Measurements from ENCODE around the gene GFY. TPM values are rescaled to one million over a fixed set of nuclear protein-coding genes. Genes with fewer than 3 reads are reported as not detected.
A peak's percentile ranks its signal among the peaks of the same experiment; 100 is the strongest.

GFY gene, protein sequence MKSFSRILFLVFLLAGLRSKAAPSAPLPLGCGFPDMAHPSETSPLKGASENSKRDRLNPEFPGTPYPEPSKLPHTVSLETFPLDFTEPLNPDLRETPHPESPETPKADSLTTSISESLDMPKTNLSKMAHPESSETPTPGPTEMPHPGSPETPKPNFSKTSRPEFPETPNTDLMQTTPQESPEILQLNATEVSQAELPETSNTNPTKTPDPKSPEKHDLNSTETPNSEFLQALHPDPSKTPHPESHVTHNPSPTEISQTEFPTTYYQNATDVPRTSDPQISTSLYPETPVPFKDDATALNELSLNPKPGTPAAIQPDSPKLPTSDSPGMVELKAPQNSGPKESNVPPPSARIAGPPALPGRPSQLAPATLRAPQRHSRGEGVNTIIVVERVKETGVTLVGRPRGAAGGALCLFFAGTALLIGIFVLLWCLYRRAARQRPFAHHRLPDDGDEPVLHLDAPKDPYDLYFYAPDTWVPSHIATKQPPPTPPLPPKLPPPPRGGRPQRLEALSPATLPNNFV
- total RNA-seq (2013; cell fraction: nucleolus; rRNA removed): not detected in 2 replicates
- not detected in 2 replicates for total RNA-seq (2014; rRNA removed)
- not detected in 2 replicates for total RNA-seq (2014; rRNA removed; fragmentation: Illumina TruSeq; extraction: Trizol)
- not detected in 2 replicates for total RNA-seq (2021)
- polyA plus RNA-seq (2011; ENCODE audit: low read depth): not detected
- 0.05 TPM in 1 of 2 replicates, not detected in the other for polyA plus RNA-seq (2011; rRNA removed)
- 0.03 TPM in 1 of 2 replicates, not detected in the other for polyA plus RNA-seq (2011; cell fraction: cytosol; rRNA removed)
- 0.13 and 0.16 TPM in 2 replicates for polyA plus RNA-seq (2011; cell fraction: nucleus; rRNA removed)
- not detected in 2 replicates for polyA plus RNA-seq (2012)
- polyA plus RNA-seq (2014; fragmentation: Illumina TruSeq; extraction: Trizol): not detected in 2 replicates
- polyA plus RNA-seq (2014; fragmentation: Nextera tagmentation; extraction: Ambion mirVana): not detected
- polyA plus RNA-seq (2014; rRNA removed): not detected in 2 replicates
- not detected for polyA plus RNA-seq (2016; fragmentation: Nextera tagmentation; extraction: Ambion mirVana)
- not detected in 2 replicates for polyA minus RNA-seq (2011; rRNA and poly(A)+ RNA removed)
- polyA minus RNA-seq (2011; cell fraction: cytosol; rRNA and poly(A)+ RNA removed): not detected in 2 replicates
- not detected in 2 replicates for polyA minus RNA-seq (2011; cell fraction: nucleus; rRNA and poly(A)+ RNA removed)
- Bru-seq, nascent RNA: not detected
- percentile 13 among the genes with signal in this experiment for BruChase-seq, experiment 1, labeled RNA remaining after a 6-hour chase
- not detected for BruChase-seq, experiment 2, labeled RNA remaining after a 2-hour chase
- long read RNA-seq, experiment 1: 0 reads
- long read RNA-seq, experiment 2: 0 reads

DNA sequence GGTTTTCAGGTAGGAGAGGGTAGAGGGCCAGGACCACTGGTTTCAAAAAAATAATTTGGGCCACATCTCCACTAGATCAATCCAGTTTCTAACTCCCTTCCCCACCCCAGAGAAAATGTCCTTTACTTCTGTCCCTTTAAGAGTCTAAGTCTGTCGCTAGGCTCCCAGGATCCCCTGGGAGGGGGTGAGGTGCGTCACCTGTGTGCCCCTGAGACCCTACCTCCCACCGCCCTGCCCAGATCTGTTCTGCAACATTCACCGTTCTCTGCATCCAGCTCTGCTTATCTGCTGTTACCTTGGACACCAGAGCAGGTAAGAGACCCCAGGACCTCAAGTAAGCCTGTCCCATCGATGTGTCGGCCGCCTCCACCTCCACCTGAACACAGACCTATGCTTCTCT is at the start of gene GFY:
TSS of gene GFY (plus strand) at position 211 of the 400 bp plus-strand sequence. CDS start 1,043 bp downstream, outside the sequence.
- intact Hi-C loops (cut with micrococcal nuclease; ENCODE audit: unreplicated experiment): no loop called here
- ChIA-PET CTCF (interaction anchor here (1.2 to 3.3 kb wide), 4 partner anchors 8 to 34 kb away, joined by 3 to 17 read pairs (median 4); no protein-coding TSS in a partner anchor), SMC1A (ENCODE audit: uncharacterized antibody, unreplicated experiment) (interaction anchor here (0.9 to 2.1 kb wide), 5 partner anchors 10 to 116 kb away, joined by 3 to 7 read pairs (median 4); no protein-coding TSS in a partner anchor), RAD21 (ENCODE audit: unreplicated experiment) (interaction anchor here (0.6 kb wide), 1 partner anchor 972 kb away, joined by 4 read pairs; no protein-coding TSS in a partner anchor), POLR2A (interaction anchor here (0.7 kb wide), 1 partner anchor 30 kb away, joined by 3 read pairs; no protein-coding TSS in a partner anchor)
- H3K27me3 ChIP-seq (replicated peaks in 1 of 2; ENCODE audit: control insufficient read depth in 2 of 2, insufficient read depth in 2 of 2, low read length in 1 of 2): peaks cover 24 to 47% of the 10 kb centered on the region in 2 experiments
- no TSS peak for BruUV-seq (replicated peaks)
- H3K27ac ChIP-seq (ENCODE audit: control insufficient read depth, insufficient read depth): no peak within 1 kb of the TSS
- H3K9me3 ChIP-seq (replicated peaks; ENCODE audit: control insufficient read depth, insufficient read depth, low read length): no peaks in the 10 kb centered on the region
- H4K20me1 ChIP-seq (ENCODE audit: control insufficient read depth, insufficient read depth): no peaks in the 10 kb centered on the region
- no peaks in the 10 kb centered on the region for H3K36me3 ChIP-seq (ENCODE audit: control insufficient read depth in 2 of 2, insufficient read depth in 2 of 2, low read length in 1 of 2)
- ATAC-seq (no peak), FAIRE-seq (no peak), DNase-seq (ENCODE audit: low read depth, low spot score) (no peak)
- H2AFZ ChIP-seq (ENCODE audit: control insufficient read depth, low read depth, low read length): no peak within 1 kb of the TSS
- no peak within 1 kb of the TSS for H3K9ac ChIP-seq (ENCODE audit: control insufficient read depth, insufficient read depth, low read length)
- no peak within 1 kb of the TSS for H3K4me2 ChIP-seq (ENCODE audit: control insufficient read depth, insufficient read depth)
- no peaks in the 10 kb centered on the region for H3K79me2 ChIP-seq (ENCODE audit: control insufficient read depth, insufficient read depth, low read length)
- in situ Hi-C loops (cut with MboI): no loop called here
- no peak within 1 kb of the TSS for H3K4me3 ChIP-seq
- TF ChIP-seq EP300 (IDR thresholded peaks at IDR 0.05; ENCODE audit: borderline replicate concordance in 1 of 2, control insufficient read depth in 1 of 2, low read depth in 2 of 2, low read length in 2 of 2): no peak
- no peak for TF ChIP-seq MXI1 (IDR thresholded peaks at IDR 0.05; ENCODE audit: low read depth, low read length)
- TF ChIP-seq SUPT20H (IDR thresholded peaks at IDR 0.05; ENCODE audit: borderline replicate concordance, control insufficient read depth, low read depth, low read length): no peak
- TF ChIP-seq ZNF217 (IDR thresholded peaks at IDR 0.05): no peak
- TF ChIP-seq SIX5 (IDR thresholded peaks at IDR 0.05; ENCODE audit: low read depth, low read length, severe bottlenecking): no peak
- no peak for TF ChIP-seq TCF7 (IDR thresholded peaks at IDR 0.05; ENCODE audit: borderline replicate concordance)
- no peak for TF ChIP-seq FOXK2 (IDR thresholded peaks at IDR 0.05)
- TF ChIP-seq RFX5 (IDR thresholded peaks at IDR 0.05; ENCODE audit: low read depth, low read length): no peak
- no peak for TF ChIP-seq KAT2A (conservative IDR thresholded peaks at IDR 0.05; ENCODE audit: control insufficient read depth, low read depth, low read length)
- TF ChIP-seq CEBPB (IDR thresholded peaks at IDR 0.05; ENCODE audit: borderline replicate concordance in 1 of 2, low read depth in 2 of 2, low read length in 2 of 2): no peak
- TF ChIP-seq SUZ12 (IDR thresholded peaks at IDR 0.05; ENCODE audit: unreplicated experiment): no peak
- no peak for TF ChIP-seq MTA3 (IDR thresholded peaks at IDR 0.05; ENCODE audit: borderline replicate concordance, low read length)
- no peak for TF ChIP-seq PML (IDR thresholded peaks at IDR 0.05; ENCODE audit: low read length)
- peaks cover 4% of the 10 kb centered on the region for H3K4me1 ChIP-seq (ENCODE audit: control insufficient read depth, insufficient read depth, low read length)
- WGBS (ENCODE audit: insufficient coverage, insufficient replicate concordance, low lambda C conversion rate, missing lambda C conversion rate): 8% methylated on average over 7 of the region's 7 CpGs

All from GM12878 (cell line).